Epithelial cell of proximal tubule (primary cell): ENCODE results near the gene YBX1. TPM values are rescaled to one million over a fixed set of nuclear protein-coding genes. Genes with fewer than 3 reads are reported as not detected.

Experiments
- DNase-seq: peaks from one replicate; pipeline ENCODE4 v3.0.0-alpha.2; 2011; ENCODE audit warnings: low read depth
- H3K4me3 ChIP-seq: 2 replicates; pipeline ENCODE4 v1.5.1; 2011; ENCODE audit warnings: low read depth, mild to moderate bottlenecking, low read length
- CTCF ChIP-seq: conservative IDR thresholded peaks from 2 replicates; pipeline ENCODE4 v1.5.1; 2012; ENCODE audit warnings: low read depth, mild to moderate bottlenecking, low read length
- total RNA-seq: library from RNA; depleted of rRNA; stranded (reverse); fragments of >200 nt; gene quantifications from 2 replicates; pipeline ENCODE4 v1.2.3, GENCODE V29; 2015

YBX1 gene
- total RNA-seq, 1 donor from 2014 or later, result 790 TPM

GRCh38 chr1:42735056-42735455 is 52.8 kb downstream of the YBX1 start:
- no peak for DNase-seq
- no peak overlapping the region for H3K4me3 ChIP-seq
- no peak for TF ChIP-seq CTCF

- H3K4me3 ChIP-seq, result no peak overlapping the region
- no peak for DNase-seq
- no peak for TF ChIP-seq CTCF
These were observed 53.4 kb downstream of the YBX1 start for GRCh38 chr1:42735477-42736105.

- DNase-seq, result no peak
- H3K4me3 ChIP-seq, result no peak overlapping the region
- peak; percentile 42 for TF ChIP-seq CTCF
These were observed 53.9 kb downstream of the YBX1 start for GRCh38 chr1:42736152-42736551.

GRCh38 chr1:42736571-42737200 is 54.5 kb downstream of the YBX1 start:
- DNase-seq, result no peak
- TF ChIP-seq CTCF, result no peak
- no peak overlapping the region for H3K4me3 ChIP-seq

- no peak for DNase-seq
- peak; percentile 12 for TF ChIP-seq CTCF
- no peak overlapping the region for H3K4me3 ChIP-seq
These were observed 55.0 kb downstream of the YBX1 start for GRCh38 chr1:42737257-42737656.

GRCh38 chr1:42737986-42738677 is 55.9 kb downstream of the YBX1 start:
- no peak for TF ChIP-seq CTCF
- no peak overlapping the region for H3K4me3 ChIP-seq
- no peak for DNase-seq
